OCI-LY3 (cell line): Measurements from ENCODE around the gene ST3GAL6.

Experiments used
- H2AFZ ChIP-seq: fragments of 200-600, 300-600 bp; shearing (Covaris generic); 2 replicates; pipeline ENCODE4 v1.6.0; 2014; ENCODE audit warnings: antibody characterized with exemption, low read depth, low read length
- H3K27ac ChIP-seq: fragments of 200-600, 300-600 bp; sonication (generic); 2 replicates; pipeline ENCODE4 v1.5.1; 2014; ENCODE audit warnings: mild to moderate bottlenecking, low read length, moderate library complexity, mixed read lengths
- H3K27me3 ChIP-seq: fragments of 200-600, 300-600 bp; sonication (generic); 2 replicates; pipeline ENCODE4 v1.6.1; 2014; ENCODE audit warnings: low read depth, low read length, mixed read lengths
- H3K36me3 ChIP-seq: fragments of 200-600, 300-600 bp; sonication (generic); replicated peaks from 2 replicates; pipeline ENCODE3; 2014; ENCODE audit warnings: low read depth, low read length, mixed read lengths
- H3K4me1 ChIP-seq: fragments of 300-600, 200-600 bp; sonication (generic); 2 replicates; pipeline ENCODE4 v1.6.1; 2014; ENCODE audit warnings: low read length, mixed read lengths
- H3K4me2 ChIP-seq: fragments of 200-600, 300-600 bp; sonication (generic); 2 replicates; pipeline ENCODE4 v1.6.1; 2014; ENCODE audit warnings: low read length, mixed read lengths
- H3K4me3 ChIP-seq: fragments of 300-600, 200-600 bp; sonication (generic); 2 replicates; pipeline ENCODE4 v1.5.1; 2014; ENCODE audit warnings: antibody characterized with exemption, mild to moderate bottlenecking, low read length, moderate library complexity
- H3K79me2 ChIP-seq: fragments of 300-600, 200-600 bp; shearing (Covaris generic); 2 replicates; pipeline ENCODE4 v1.6.1; 2014; ENCODE audit warnings: mild to moderate bottlenecking, low read length, mixed read lengths
- H3K9ac ChIP-seq: fragments of 300-600, 200-600 bp; shearing (Covaris generic); 2 replicates; pipeline ENCODE4 v1.6.0; 2014; ENCODE audit warnings: mild to moderate bottlenecking, low read length, moderate library complexity
- H3K9me3 ChIP-seq: fragments of 200-600, 300-600 bp; shearing (Covaris generic); 2 replicates; pipeline ENCODE4 v1.6.1; 2014; ENCODE audit warnings: low read length, mixed read lengths; ENCODE audit not compliant: insufficient read depth
- H4K20me1 ChIP-seq: fragments of 200-600, 300-600 bp; sonication (generic); 2 replicates; pipeline ENCODE4 v1.6.1; 2016; ENCODE audit warnings: low read length, mixed read lengths; ENCODE audit not compliant: insufficient read depth
- CTCF ChIP-seq: fragments of 200-600, 300-600 bp; sonication (generic); IDR thresholded peaks from 2 replicates; pipeline ENCODE4 v1.5.1; 2014; ENCODE audit warnings: antibody characterized with exemption, low read length, low read depth
- EZH2phosphoT487 ChIP-seq: fragments of 200-600 bp; shearing (Covaris generic); IDR thresholded peaks from 2 replicates; pipeline ENCODE4 v1.6.1; 2018; ENCODE audit warnings: antibody characterized with exemption, mixed run types, low read depth

ST3GAL6 gene, protein sequence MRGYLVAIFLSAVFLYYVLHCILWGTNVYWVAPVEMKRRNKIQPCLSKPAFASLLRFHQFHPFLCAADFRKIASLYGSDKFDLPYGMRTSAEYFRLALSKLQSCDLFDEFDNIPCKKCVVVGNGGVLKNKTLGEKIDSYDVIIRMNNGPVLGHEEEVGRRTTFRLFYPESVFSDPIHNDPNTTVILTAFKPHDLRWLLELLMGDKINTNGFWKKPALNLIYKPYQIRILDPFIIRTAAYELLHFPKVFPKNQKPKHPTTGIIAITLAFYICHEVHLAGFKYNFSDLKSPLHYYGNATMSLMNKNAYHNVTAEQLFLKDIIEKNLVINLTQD

GRCh38 chr3:98763076-98763475 lies at the start of gene ST3GAL6:
TSS of gene ST3GAL6 (plus strand) at chr3:98763340. CDS start at chr3:98768441, 5,101 bp downstream.
- peak within 1 kb of the TSS; percentile 55 for H3K4me3 ChIP-seq
- no peaks in the 10 kb centered on the region for H3K27me3 ChIP-seq
- peaks cover 69% of the 10 kb centered on the region for H3K4me1 ChIP-seq
- H3K27ac ChIP-seq: peak within 1 kb of the TSS; percentile 60
- peak within 1 kb of the TSS; percentile 76 for H3K4me2 ChIP-seq
- H3K36me3 ChIP-seq: no peaks in the 10 kb centered on the region
- peak within 1 kb of the TSS; percentile 81 for H2AFZ ChIP-seq
- H3K9me3 ChIP-seq: no peaks in the 10 kb centered on the region
- H3K79me2 ChIP-seq: no peaks in the 10 kb centered on the region
- TF ChIP-seq CTCF: no peak
- no peak for TF ChIP-seq EZH2phosphoT487
- H3K9ac ChIP-seq: peak within 1 kb of the TSS; percentile 38; the same call in 1 of the 2 replicates
- no peaks in the 10 kb centered on the region for H4K20me1 ChIP-seq

DNA sequence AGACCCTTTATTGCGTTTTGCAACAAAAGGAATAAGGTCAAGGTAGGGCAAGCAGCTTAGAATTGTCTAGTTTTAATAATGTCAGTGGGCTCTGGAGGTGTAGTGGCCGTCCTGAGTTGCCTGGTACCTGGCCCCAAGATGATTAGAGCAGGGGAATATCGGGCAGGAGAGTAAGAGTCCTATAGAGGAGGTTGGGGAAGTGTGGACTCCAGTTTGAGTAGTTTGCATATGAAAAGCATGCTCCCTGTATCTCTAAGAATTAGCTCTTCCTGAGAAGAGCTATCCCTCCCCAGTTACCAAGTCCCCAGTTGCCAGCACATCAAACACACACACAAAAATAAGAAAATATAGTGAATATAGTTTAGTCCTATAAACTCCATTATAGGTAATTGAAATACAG lies 49.2 kb upstream of the ST3GAL6 start:
- H3K4me2 ChIP-seq: no peak overlapping the region
- H2AFZ ChIP-seq: no peak overlapping the region
- no peaks in the 10 kb centered on the region for H3K36me3 ChIP-seq
- no peak overlapping the region for H3K4me3 ChIP-seq
- H3K27me3 ChIP-seq: no peaks in the 10 kb centered on the region
- H3K4me1 ChIP-seq: no peaks in the 10 kb centered on the region
- H3K27ac ChIP-seq: no peak overlapping the region
- no peak overlapping the region for H3K9ac ChIP-seq
- TF ChIP-seq EZH2phosphoT487 (no peak), CTCF (no peak)
- no peaks in the 10 kb centered on the region for H4K20me1 ChIP-seq
- H3K79me2 ChIP-seq: no peaks in the 10 kb centered on the region
- no peaks in the 10 kb centered on the region for H3K9me3 ChIP-seq

DNA sequence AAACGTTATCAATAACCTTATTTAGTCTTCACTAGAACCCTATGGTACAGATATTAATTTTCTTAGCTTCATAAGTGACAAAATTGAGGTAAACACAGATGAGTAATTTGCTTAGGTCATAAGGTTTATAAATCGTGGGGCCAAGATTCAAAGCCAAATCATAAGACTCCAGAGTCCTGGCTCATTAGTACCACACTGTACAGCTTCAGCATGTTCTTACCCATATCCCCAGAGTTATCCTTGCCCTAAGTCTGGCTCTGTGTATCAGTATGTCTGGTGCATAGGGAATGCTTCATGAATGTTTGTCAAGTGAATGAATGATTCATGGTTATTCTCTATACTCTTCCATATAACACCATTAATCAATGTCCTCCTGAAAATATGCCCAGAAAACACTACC lies 45.6 kb upstream of the ST3GAL6 start:
- TF ChIP-seq CTCF: no peak
- TF ChIP-seq EZH2phosphoT487: no peak
- H3K4me3 ChIP-seq: no peak overlapping the region
- no peaks in the 10 kb centered on the region for H3K79me2 ChIP-seq
- no peak overlapping the region for H3K4me2 ChIP-seq
- H3K4me1 ChIP-seq: no peaks in the 10 kb centered on the region
- no peak overlapping the region for H3K27ac ChIP-seq
- no peaks in the 10 kb centered on the region for H3K27me3 ChIP-seq
- no peak overlapping the region for H3K9ac ChIP-seq
- H2AFZ ChIP-seq: no peak overlapping the region
- H4K20me1 ChIP-seq: no peaks in the 10 kb centered on the region
- no peaks in the 10 kb centered on the region for H3K36me3 ChIP-seq
- no peaks in the 10 kb centered on the region for H3K9me3 ChIP-seq

GRCh38 chr3:98718730-98719129 lies 44.4 kb upstream of the ST3GAL6 start:
- no peak for TF ChIP-seq EZH2phosphoT487
- TF ChIP-seq CTCF: no peak
- H3K9me3 ChIP-seq: no peaks in the 10 kb centered on the region
- no peak overlapping the region for H2AFZ ChIP-seq
- H3K4me2 ChIP-seq: no peak overlapping the region
- no peaks in the 10 kb centered on the region for H4K20me1 ChIP-seq
- H3K27me3 ChIP-seq: no peaks in the 10 kb centered on the region
- H3K9ac ChIP-seq: no peak overlapping the region
- H3K4me3 ChIP-seq: no peak overlapping the region
- no peaks in the 10 kb centered on the region for H3K4me1 ChIP-seq
- H3K36me3 ChIP-seq: no peaks in the 10 kb centered on the region
- H3K79me2 ChIP-seq: no peaks in the 10 kb centered on the region
- no peak overlapping the region for H3K27ac ChIP-seq
